GM19099 (cell line): ENCODE measurements around the gene ITPR2.

Experiments
- POLR2A ChIP-seq: IDR thresholded peaks from 3 replicates; pipeline ENCODE4 v1.6.1; 2011; ENCODE audit warnings: low read depth; ENCODE audit not compliant: insufficient read length; ENCODE audit errors: extremely low read depth

The ITPR2 gene

GRCh38 chr12:26319511-26319910, 513.5 kb downstream of the ITPR2 start:
- no peak for TF ChIP-seq POLR2A

- TF ChIP-seq POLR2A: peak; percentile 26
Measured at GRCh38 chr12:26318661-26319068, 514.3 kb downstream of the ITPR2 start.

GRCh38 chr12:26317942-26318575, 514.9 kb downstream of the ITPR2 start:
- TF ChIP-seq POLR2A: no peak

- no peak for TF ChIP-seq POLR2A
Measured at GRCh38 chr12:26309634-26310033, 523.4 kb downstream of the ITPR2 start.

- TF ChIP-seq POLR2A: no peak
Measured at GRCh38 chr12:26304273-26304672, 528.7 kb downstream of the ITPR2 start.

- no peak for TF ChIP-seq POLR2A
Measured at GRCh38 chr12:26303418-26303817, 529.6 kb downstream of the ITPR2 start.

GRCh38 chr12:26302776-26303175, 530.2 kb downstream of the ITPR2 start:
- TF ChIP-seq POLR2A: no peak

- TF ChIP-seq POLR2A: no peak
Measured at GRCh38 chr12:26299751-26300150, 533.2 kb downstream of the ITPR2 start.

- no peak for TF ChIP-seq POLR2A
Measured at GRCh38 chr12:26298785-26299621, 534.0 kb downstream of the ITPR2 start.

GRCh38 chr12:26297396-26298070, 535.5 kb downstream of the ITPR2 start:
- TF ChIP-seq POLR2A: no peak

- TF ChIP-seq POLR2A: no peak
Measured at GRCh38 chr12:26295001-26295400, 538.0 kb downstream of the ITPR2 start.

- no peak for TF ChIP-seq POLR2A
Measured at GRCh38 chr12:26293612-26294011, 539.4 kb downstream of the ITPR2 start.

GRCh38 chr12:26292596-26292995, 540.4 kb downstream of the ITPR2 start:
- no peak for TF ChIP-seq POLR2A

GRCh38 chr12:26290565-26290964, 542.4 kb downstream of the ITPR2 start:
- no peak for TF ChIP-seq POLR2A

GRCh38 chr12:26287671-26288381, 545.2 kb downstream of the ITPR2 start:
- no peak for TF ChIP-seq POLR2A
